ENCODE measurements around the gene ESRRG. TPM values are rescaled to one million over a fixed set of nuclear protein-coding genes. Genes with fewer than 3 reads are reported as not detected.

ESRRG gene
- total RNA-seq, 6 experiments from 2014 or later = 0.05 TPM; not detected in 5

GRCh38 chr1:216458812-216459211 is 264.4 kb downstream of the ESRRG start:
- Mint-ChIP-seq H3K4me1 (ENCODE audit: low read depth) (peaks cover 82% of the 10 kb centered on the region), H3K9me3 (no peaks in the 10 kb centered on the region), H3K27me3 (ENCODE audit: insufficient read depth) (no peaks in the 10 kb centered on the region), H3K27ac (no peak overlapping the region), H3K36me3 (ENCODE audit: low read depth) (no peaks in the 10 kb centered on the region), H3K4me3 (no peak overlapping the region)
- DNase-seq = no peak
- no peak for TF ChIP-seq CTCF (IDR thresholded peaks at IDR 0.05)

GRCh38 chr1:216457356-216457755 is 265.9 kb downstream of the ESRRG start:
- H3K9me3 Mint-ChIP-seq = no peaks in the 10 kb centered on the region
- TF ChIP-seq CTCF (IDR thresholded peaks at IDR 0.05) = no peak
- peaks cover 72% of the 10 kb centered on the region for H3K4me1 Mint-ChIP-seq (ENCODE audit: low read depth)
- DNase-seq = no peak
- no peaks in the 10 kb centered on the region for H3K27me3 Mint-ChIP-seq (ENCODE audit: insufficient read depth)
- H3K4me3 Mint-ChIP-seq = peak overlapping the region; percentile 37; the same call in 1 of the 2 replicates
- H3K27ac Mint-ChIP-seq = peak overlapping the region; percentile 91
- H3K36me3 Mint-ChIP-seq (ENCODE audit: low read depth) = no peaks in the 10 kb centered on the region

GRCh38 chr1:216456682-216457081 is 266.5 kb downstream of the ESRRG start:
- no peaks in the 10 kb centered on the region for H3K27me3 Mint-ChIP-seq (ENCODE audit: insufficient read depth)

GRCh38 chr1:216453777-216454176 is 269.5 kb downstream of the ESRRG start:
- no peaks in the 10 kb centered on the region for H3K9me3 Mint-ChIP-seq
- H3K4me3 Mint-ChIP-seq = no peak overlapping the region
- peaks cover 40% of the 10 kb centered on the region for H3K4me1 Mint-ChIP-seq (ENCODE audit: low read depth)
- H3K36me3 Mint-ChIP-seq (ENCODE audit: low read depth) = no peaks in the 10 kb centered on the region
- TF ChIP-seq CTCF (IDR thresholded peaks at IDR 0.05) = no peak
- no peaks in the 10 kb centered on the region for H3K27me3 Mint-ChIP-seq (ENCODE audit: insufficient read depth)
- DNase-seq = no peak
- no peak overlapping the region for H3K27ac Mint-ChIP-seq

More at GRCh38 chr1:216456682-216457081, 266.5 kb downstream of the ESRRG start:
- Mint-ChIP-seq H3K4me3 (peak overlapping the region; percentile 78), H3K9me3 (no peaks in the 10 kb centered on the region), H3K4me1 (ENCODE audit: low read depth) (peaks cover 66% of the 10 kb centered on the region), H3K36me3 (ENCODE audit: low read depth) (no peaks in the 10 kb centered on the region), H3K27ac (peak overlapping the region; percentile 91)
- DNase-seq = peak; percentile 86
- TF ChIP-seq CTCF (IDR thresholded peaks at IDR 0.05) = no peak
